ENCODE results near the gene CHTF8.
A peak's percentile ranks its signal among the peaks of the same experiment; 100 is the strongest.
"Not testable (repeated sequence)": the region's sequence is repeated elsewhere in the genome, so short reads cannot be mapped to it uniquely, and the experiment has no call there.

CHTF8 gene

DNA sequence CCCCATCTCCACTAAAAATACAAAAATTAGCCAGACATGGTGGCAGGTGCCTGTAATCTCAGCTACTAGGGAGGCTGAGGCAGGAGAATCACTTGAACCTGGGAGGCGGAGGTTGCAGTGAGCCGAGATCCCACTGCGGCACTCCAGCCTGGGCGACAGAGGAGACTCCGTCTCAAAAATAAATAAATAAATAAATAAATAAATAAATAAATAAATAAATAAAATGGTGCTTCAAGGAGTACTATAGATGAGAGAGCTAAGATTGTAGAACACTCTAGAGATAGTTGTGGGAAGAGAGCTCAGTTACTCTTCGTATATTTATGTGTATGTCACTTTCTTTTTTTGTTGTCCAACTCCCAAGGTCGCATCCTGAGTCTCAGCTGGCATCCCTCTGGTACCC, 7.1 kb upstream of the CHTF8 start:
- not testable (repeated sequence) for DNase-seq (ENCODE audit: low read depth in 4 of 4, low spot score in 1 of 4)

- no peak for DNase-seq (ENCODE audit: low read depth in 4 of 4, low spot score in 1 of 4)
Measured at GRCh38 chr16:69138608-69139007, 6.2 kb upstream of the CHTF8 start.

DNA sequence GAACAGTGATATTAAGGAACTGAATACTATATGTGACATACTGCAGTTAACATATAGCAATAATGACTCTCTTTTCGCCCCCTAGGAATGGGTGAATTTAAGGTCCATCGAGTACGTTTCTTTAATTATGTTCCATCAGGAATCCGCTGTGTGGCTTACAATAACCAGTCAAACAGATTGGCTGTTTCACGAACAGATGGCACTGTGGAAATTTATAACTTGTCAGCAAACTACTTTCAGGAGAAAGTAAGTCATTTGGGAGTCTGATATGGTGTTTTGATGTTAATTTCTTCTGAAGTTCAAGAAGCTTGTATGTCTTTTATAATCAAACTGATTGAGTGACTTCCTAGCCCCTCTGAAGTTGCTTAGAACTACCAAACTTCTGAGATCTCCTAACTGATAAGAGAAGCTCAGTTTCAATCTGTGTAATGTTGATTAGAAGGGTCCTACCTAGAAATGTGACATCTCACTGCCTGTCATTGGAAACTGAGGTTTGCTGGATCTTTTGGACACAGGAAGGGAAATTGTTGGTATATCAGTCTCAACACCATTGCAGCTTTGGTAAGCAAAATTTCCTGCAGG, 1.1 kb upstream of the CHTF8 start:
- no peak for DNase-seq (ENCODE audit: low read depth in 4 of 4, low spot score in 1 of 4)

DNA sequence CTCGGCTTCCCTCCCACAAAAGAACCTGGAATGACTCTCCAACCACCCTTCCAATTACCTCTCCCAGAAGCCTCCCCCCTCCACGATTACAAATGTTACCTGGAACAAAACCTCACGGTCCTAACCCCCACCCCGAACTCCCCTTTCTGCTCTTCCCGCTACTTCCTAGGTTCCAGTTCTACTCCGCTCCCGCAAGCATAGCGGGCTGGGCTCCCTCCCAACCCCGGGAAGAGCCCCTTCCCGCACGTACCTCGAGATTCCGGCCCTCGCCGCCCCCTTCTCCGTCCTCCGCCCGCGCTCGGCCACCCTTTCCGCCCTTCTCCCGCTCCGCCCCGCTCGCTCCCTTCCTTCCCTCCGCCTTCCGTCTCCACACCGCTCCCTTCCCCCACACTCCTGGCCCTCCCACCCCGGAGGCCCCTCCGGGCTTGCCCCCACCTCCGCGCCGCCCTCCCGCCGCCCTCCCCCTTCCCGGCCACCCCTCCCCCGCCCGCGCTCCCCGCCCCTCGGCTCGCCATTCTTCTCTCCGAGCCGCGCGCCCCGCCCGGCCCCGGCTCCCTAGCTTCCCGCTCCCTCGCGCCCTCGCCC, 457 bp downstream of the CHTF8 start:
- DNase-seq (ENCODE audit: low read depth in 4 of 4, low spot score in 1 of 4): peak; percentile 49 to 85 (median 68)

DNA sequence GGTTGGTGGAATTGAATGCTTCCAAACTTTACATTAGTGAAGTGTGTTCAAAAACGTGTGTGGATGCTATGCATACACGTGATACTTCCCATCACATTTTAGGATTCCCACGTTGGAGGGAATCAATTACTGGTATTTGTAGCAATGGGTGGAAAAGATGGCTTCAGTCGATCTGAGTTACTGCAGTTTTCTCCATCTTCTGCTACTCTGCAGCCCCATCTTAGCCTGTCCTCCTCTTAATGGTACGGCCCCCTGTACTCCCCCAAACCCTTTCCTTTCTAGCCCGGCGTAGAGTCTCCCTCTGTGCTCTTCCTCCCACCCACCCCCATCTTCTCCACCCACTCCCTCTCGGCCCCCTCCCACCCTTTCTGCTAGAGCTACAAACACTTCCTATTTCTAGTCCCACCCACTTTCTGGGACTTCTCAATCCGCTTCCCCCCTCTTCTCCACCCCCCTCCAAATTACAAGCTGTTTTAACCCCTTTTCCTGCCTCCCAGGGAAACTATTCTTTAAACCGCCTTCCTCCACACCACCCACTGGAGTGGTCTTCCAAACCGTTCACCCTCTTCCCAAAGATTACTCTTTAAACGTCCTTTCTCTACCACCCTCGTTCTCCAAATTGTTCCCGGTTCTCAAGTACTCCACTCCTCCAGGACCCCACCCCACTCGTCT, 1.1 kb downstream of the CHTF8 start:
- DNase-seq (ENCODE audit: low read depth in 4 of 4, low spot score in 1 of 4): no peak

DNA sequence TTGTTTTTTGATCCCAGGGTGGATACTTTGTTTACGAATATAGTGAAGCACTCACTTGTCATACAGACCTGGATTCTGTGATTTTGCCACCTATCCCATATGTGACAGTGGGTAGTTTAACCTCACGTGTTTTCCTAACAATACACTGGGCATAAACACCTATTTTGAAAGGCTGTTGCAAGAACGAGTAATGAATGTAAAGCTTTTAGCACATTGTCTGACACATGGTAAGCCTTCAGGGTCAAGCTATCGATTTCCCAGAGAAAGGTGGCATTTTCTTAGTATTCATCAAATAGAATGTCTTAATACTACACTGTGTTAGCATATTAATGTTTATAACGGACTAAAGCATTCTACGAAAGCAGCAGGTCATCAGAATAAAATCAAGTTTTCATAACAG, 1.9 kb downstream of the CHTF8 start:
- no peak for DNase-seq (ENCODE audit: low read depth in 4 of 4, low spot score in 1 of 4)

GRCh38 chr16:69127966-69128510, 4.3 kb downstream of the CHTF8 start:
- no peak for DNase-seq (ENCODE audit: low read depth in 4 of 4, low spot score in 1 of 4)

DNA sequence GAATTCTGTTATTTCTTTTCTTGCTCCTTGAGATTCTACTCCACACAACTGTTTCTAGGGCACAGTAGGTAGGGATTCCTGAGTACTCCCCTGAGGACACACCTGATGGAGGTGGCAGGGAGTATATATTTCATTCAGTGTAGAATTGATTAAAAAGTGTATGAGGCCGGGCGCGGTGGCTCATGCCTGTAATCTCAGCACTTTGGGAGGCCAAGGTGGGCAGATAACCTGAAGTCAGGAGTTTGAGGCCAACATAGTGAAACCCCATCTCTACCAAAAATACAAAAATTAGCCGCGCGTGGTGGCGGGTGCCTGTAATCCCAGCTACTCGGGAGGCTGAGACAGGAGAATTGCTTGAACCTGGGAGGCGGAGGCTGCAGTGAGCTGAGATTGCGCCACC, 5.6 kb downstream of the CHTF8 start:
- DNase-seq (ENCODE audit: low read depth in 4 of 4, low spot score in 1 of 4): not testable (repeated sequence)

GRCh38 chr16:69126221-69126620, 6.2 kb downstream of the CHTF8 start:
- no peak for DNase-seq (ENCODE audit: low read depth in 4 of 4, low spot score in 1 of 4)

DNA sequence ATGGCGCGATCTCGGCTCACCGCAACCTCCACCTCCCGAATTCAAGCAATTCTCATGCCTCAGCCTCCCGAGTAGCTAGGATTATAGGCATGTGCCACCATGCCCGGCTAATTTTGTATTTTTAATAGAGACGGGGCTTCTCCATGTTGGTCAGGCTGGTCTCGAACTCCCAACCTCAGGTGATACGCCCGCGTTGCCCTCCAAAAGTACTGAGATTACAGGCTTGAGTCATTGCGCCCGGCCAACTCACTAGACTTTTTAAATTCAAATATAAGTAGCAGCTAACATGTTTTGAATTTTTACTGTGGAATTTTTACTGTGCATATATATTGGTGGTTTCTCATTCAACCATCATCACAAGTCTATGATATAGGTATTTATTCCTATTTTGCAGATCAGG, 7.4 kb downstream of the CHTF8 start:
- not testable (repeated sequence) for DNase-seq (ENCODE audit: low read depth in 4 of 4, low spot score in 1 of 4)

DNA sequence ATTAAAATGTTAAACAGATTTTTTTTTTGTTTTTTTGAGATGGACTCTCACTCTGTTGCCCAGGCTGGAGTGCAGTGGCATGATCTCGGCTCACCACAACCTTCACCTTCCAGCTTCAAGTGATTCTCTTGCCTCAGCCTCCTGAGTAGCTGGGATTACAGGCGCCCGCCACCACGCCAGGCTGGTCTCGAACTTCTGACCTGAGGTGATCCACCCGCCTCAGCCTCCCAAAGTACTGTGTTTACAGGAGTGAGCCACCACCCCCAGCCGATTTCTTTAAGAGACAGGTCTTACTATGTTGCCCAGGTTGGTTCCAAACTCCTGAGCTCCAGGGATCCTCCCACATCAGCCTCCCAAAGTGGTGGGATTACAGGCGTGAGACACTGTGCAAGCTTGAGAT, 8.0 kb downstream of the CHTF8 start:
- not testable (repeated sequence) for DNase-seq (ENCODE audit: low read depth in 4 of 4, low spot score in 1 of 4)

DNA sequence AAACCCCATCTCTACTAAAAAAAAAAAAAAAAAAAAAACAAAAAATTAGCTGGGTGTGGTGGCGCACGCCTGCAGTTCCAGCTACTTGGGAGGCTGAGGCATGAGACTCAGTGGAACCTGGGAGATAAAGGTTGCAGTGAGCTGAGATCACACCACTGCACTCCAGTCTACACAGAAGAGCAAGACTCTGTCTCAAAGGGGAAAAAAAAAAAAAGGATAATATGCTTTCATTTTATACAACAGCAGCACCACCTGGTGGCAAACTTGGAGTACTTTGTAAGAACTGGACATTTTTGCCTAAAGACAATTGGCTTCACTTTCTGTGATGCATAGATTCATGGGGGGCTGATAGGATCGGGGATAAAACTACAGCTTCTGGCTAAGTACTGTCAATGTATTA, 8.5 kb downstream of the CHTF8 start:
- DNase-seq (ENCODE audit: low read depth in 4 of 4, low spot score in 1 of 4): peak; percentile 26 to 47 (median 40)

DNA sequence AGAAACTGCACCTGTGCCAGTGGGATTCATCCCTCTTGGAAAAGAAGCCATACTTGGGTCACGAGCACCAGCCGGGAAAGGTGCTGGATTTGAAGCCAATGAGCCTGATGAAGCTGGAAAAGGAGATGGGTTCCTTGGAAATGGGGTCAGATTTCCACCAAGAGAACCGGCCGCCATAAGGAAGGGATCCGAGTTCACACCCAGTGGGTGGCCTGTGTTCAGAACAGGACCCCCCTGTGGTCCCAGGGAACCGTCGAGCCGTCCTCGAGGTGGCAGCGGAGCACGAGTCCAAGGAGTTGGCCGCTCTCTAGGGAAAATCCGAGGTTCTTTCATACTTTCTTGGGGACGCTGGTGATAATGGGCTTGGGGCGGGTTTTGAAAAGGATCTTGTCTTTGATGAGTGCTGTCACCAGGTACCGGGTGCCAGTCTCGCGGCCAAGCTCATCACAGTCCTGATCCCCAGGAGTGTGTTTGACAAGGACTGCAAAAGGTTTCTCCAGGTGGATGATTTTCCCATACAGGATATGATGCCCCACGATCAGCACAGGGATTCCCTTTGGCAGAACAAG, 12.2 kb downstream of the CHTF8 start:
- no peak for DNase-seq (ENCODE audit: low read depth in 4 of 4, low spot score in 1 of 4)

DNA sequence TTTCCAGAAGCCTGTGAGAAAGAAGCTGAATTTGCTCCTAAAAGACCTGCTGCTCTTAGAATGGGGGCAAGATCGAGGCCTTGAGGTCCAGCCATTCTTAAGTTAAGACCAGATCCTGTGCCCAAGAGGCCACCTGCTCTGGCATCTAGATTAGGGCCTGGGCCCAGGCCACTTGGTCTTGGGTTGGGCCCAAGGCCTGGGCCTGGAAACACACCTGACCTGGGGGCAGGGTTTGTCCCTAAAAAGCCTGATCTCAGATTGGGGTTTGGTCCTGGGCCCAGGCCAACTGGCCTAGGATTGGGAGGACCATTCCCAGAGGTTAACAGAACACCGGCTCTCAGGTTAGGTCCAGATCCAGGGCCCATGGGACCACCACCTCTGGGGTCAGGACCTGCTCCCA, 12.9 kb downstream of the CHTF8 start:
- no peak for DNase-seq (ENCODE audit: low read depth in 4 of 4, low spot score in 1 of 4)

- DNase-seq (ENCODE audit: low read depth in 4 of 4, low spot score in 1 of 4): no peak
Measured at GRCh38 chr16:69118994-69119393, 13.4 kb downstream of the CHTF8 start.

GRCh38 chr16:69118468-69118867, 13.9 kb downstream of the CHTF8 start:
- DNase-seq (ENCODE audit: low read depth in 4 of 4, low spot score in 1 of 4): no peak

DNA sequence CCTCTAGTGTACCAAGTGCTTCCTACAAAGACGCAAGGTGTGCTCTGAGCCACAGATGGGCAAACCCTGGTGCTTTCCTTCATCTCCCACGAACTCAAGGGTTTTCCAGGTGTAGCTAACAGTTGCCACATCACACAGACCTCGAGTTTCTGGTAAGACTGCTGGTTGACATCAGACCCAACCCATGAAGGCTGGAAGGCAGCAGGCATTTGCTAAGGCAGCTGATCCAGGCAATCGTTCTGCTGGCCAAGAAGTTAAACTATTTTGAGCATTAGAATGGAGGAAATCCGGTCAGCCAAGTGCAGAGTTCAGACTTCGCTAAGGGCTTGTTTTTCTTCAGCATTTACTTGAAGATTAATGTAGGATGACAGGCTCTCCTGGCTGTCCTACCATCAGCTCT, 15.5 kb downstream of the CHTF8 start:
- no peak for DNase-seq (ENCODE audit: low read depth in 4 of 4, low spot score in 1 of 4)

- no peak for DNase-seq (ENCODE audit: low read depth in 4 of 4, low spot score in 1 of 4)
Measured at GRCh38 chr16:69116256-69116875, 16.0 kb downstream of the CHTF8 start.

GRCh38 chr16:69115837-69116236, 16.6 kb downstream of the CHTF8 start:
- no peak for DNase-seq (ENCODE audit: low read depth in 4 of 4, low spot score in 1 of 4)

DNA sequence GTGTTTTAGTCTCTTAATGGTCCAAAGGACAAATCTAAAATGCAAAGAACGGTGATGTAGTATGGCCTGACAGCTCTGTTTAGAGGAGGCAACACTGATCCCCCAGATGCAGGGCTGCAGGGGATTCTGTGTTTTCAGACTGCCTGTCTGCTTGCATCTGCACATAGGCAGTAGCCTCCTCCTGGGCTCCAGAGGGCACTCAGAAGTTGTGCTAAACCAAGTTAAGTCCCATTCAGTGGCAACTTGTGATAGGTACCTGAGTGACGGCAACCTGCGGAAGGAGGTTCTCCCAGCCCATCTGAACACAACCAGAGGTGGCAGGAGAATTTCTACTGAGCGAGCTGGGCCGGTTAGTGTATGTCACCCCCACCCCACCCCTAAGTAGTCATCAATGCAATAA, 17.0 kb downstream of the CHTF8 start:
- no peak for DNase-seq (ENCODE audit: low read depth in 4 of 4, low spot score in 1 of 4)

- no peak for DNase-seq (ENCODE audit: low read depth in 4 of 4, low spot score in 1 of 4)
Measured at GRCh38 chr16:69114976-69115355, 17.4 kb downstream of the CHTF8 start.

Measured in stimulated activated CD4-positive, alpha-beta T cell treated with anti-CD3 and anti-CD28 coated beads, Interleukin-1b, Interleukin-23, amount 100 ng/mL, for 24 hours (primary cell).